ENCODE measurements around the gene NSUN3. TPM values are rescaled to one million over a fixed set of nuclear protein-coding genes. Genes with fewer than 3 reads are reported as not detected.

The NSUN3 gene
- total and polyA plus RNA-seq, 2 donors (not counting 3 experiments of a cell fraction or from before 2014, with no cell fraction given) = 3.4 to 10.7 TPM

DNA sequence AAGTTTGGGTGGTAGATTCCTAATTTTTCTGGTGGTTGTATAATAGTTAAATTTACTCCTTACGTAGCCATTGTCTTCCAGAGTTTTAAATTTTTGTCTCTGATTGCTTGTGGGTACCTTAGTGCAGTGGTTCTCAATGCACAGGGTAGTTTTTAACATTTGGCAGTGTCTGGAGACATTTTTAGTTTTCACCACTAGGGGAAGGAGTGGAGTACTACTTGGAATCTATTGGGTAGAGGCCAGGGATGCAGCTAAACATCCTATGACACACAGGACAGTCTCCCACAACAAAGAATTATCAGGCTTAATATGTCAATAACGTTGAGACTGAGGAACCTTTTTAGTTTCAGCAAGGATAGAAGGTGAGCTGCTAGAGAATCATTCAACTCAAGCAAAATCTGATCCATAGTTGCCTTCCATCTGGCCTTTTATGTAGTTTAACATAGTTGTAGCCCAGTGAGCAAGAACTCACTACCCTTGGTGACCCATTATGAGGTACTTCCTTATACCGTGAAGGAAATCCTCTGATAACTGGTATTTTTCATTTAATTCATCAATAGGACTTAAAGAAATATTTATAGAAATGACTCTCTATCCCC is 25.9 kb upstream of the NSUN3 start:
- Histone ChIP-seq H4K20me1 (replicated peaks; ENCODE audit: control insufficient read depth, extremely low read depth, insufficient read depth, low read length) (no peaks in the 10 kb centered on the region), H3K36me3 (ENCODE audit: control insufficient read depth in 2 of 2, extremely low read depth in 1 of 2, insufficient read depth in 2 of 2, low read length in 2 of 2) (no peaks in the 10 kb centered on the region), H3K27ac (ENCODE audit: insufficient read depth, low read depth, low read length) (no peak overlapping the region), H3K4me1 (ENCODE audit: control insufficient read depth, extremely low read depth, insufficient read depth, low read length) (no peaks in the 10 kb centered on the region), H2AFZ (ENCODE audit: low read depth, low read length) (no peak overlapping the region), H3K4me3 (replicated peaks in 1 of 3; ENCODE audit: insufficient read depth in 1 of 3, low read depth in 1 of 3, low read length in 3 of 3) (no peak overlapping the region), H3K27me3 (ENCODE audit: control insufficient read depth in 2 of 2, insufficient read depth in 2 of 2, low read length in 2 of 2) (no peaks in the 10 kb centered on the region), H3K9me1 (replicated peaks; ENCODE audit: control insufficient read depth, extremely low read depth, insufficient read depth, low read length) (no peaks in the 10 kb centered on the region), H3K79me2 (ENCODE audit: control insufficient read depth, insufficient read depth, low read length) (no peaks in the 10 kb centered on the region), H3K4me2 (ENCODE audit: insufficient read depth, low read length) (no peak overlapping the region), H3K9ac (replicated peaks; ENCODE audit: extremely low read depth, insufficient read depth, low read length) (no peak overlapping the region), H3K9me3 (replicated peaks; ENCODE audit: control insufficient read depth, insufficient read depth, low read length) (no peaks in the 10 kb centered on the region)
- ChIA-PET POLR2A (no interaction called here), CTCF (interaction anchor here (1.0 to 2.1 kb wide), 8 partner anchors 9 to 39 kb away, joined by 3 to 13 read pairs (median 4); partner anchors contain the start of gene STX19)
- BruUV-seq (replicated peaks) = no TSS peak
- no peak for FAIRE-seq
- DNase-seq (ENCODE audit: low read depth, low spot score) = peak; percentile 9
- intact Hi-C loops (cut with micrococcal nuclease) (no loop called here), dilution Hi-C loops (cut with MboI; ENCODE audit: extremely low pct_ligation_motif_present, low sequenced_read_pairs) (no loop called here)
- TF ChIP-seq, protein P1, sequence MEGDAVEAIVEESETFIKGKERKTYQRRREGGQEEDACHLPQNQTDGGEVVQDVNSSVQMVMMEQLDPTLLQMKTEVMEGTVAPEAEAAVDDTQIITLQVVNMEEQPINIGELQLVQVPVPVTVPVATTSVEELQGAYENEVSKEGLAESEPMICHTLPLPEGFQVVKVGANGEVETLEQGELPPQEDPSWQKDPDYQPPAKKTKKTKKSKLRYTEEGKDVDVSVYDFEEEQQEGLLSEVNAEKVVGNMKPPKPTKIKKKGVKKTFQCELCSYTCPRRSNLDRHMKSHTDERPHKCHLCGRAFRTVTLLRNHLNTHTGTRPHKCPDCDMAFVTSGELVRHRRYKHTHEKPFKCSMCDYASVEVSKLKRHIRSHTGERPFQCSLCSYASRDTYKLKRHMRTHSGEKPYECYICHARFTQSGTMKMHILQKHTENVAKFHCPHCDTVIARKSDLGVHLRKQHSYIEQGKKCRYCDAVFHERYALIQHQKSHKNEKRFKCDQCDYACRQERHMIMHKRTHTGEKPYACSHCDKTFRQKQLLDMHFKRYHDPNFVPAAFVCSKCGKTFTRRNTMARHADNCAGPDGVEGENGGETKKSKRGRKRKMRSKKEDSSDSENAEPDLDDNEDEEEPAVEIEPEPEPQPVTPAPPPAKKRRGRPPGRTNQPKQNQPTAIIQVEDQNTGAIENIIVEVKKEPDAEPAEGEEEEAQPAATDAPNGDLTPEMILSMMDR (IDR thresholded peaks at IDR 0.05; ENCODE audit: extremely low read depth in 1 of 2, insufficient read depth in 1 of 2, low read depth in 1 of 2, low read length in 2 of 2) = peak; percentile 32 to 35
- TF ChIP-seq EZH2 (IDR thresholded peaks at IDR 0.05; ENCODE audit: borderline replicate concordance, low read depth, low read length, severe bottlenecking) = no peak

DNA sequence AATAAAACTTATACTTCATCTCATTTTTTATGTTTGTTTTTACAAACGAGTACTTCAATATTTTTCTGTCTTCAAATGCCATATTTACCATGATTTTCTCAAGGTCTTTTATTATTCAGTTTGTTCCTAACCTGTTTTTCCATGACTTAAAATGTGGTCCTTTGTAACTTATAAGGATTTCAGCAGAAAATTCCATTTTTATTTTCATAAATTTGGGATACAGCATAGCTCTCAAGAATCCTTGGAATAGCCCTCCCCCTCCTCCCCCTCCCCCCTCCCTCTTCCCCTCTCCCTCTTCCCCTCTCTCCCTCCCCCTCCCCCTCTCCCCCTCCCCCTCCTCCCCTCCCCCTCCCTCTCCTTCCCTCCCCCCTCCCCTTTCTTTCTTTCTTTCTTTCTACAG is 19.6 kb upstream of the NSUN3 start:
- H3K9ac ChIP-seq (replicated peaks; ENCODE audit: extremely low read depth, insufficient read depth, low read length) = no peak overlapping the region
- no peak overlapping the region for H3K4me2 ChIP-seq (ENCODE audit: insufficient read depth, low read length)
- no peaks in the 10 kb centered on the region for H3K79me2 ChIP-seq (ENCODE audit: control insufficient read depth, insufficient read depth, low read length)
- BruUV-seq (replicated peaks) = no TSS peak
- no peak overlapping the region for H3K27ac ChIP-seq (ENCODE audit: insufficient read depth, low read depth, low read length)
- no peaks in the 10 kb centered on the region for H4K20me1 ChIP-seq (replicated peaks; ENCODE audit: control insufficient read depth, extremely low read depth, insufficient read depth, low read length)
- no peaks in the 10 kb centered on the region for H3K36me3 ChIP-seq (ENCODE audit: control insufficient read depth in 2 of 2, extremely low read depth in 1 of 2, insufficient read depth in 2 of 2, low read length in 2 of 2)
- ChIA-PET POLR2A (no interaction called here), CTCF (no interaction called here)
- dilution Hi-C loops (cut with MboI; ENCODE audit: extremely low pct_ligation_motif_present, low sequenced_read_pairs) = no loop called here
- TF ChIP-seq, protein P2, sequence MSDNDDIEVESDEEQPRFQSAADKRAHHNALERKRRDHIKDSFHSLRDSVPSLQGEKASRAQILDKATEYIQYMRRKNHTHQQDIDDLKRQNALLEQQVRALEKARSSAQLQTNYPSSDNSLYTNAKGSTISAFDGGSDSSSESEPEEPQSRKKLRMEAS (IDR thresholded peaks at IDR 0.05; ENCODE audit: insufficient read depth, insufficient read length) = no peak
- TF ChIP-seq POLR2AphosphoS5 (IDR thresholded peaks at IDR 0.05; ENCODE audit: insufficient read depth, low read depth, low read length) (no peak), EZH2 (IDR thresholded peaks at IDR 0.05; ENCODE audit: borderline replicate concordance, low read depth, low read length, severe bottlenecking) (no peak), GATA2 (IDR thresholded peaks at IDR 0.05; ENCODE audit: insufficient read depth, insufficient read length, low read depth, low read length) (no peak), POLR2A (IDR thresholded peaks at IDR 0.05; ENCODE audit: low read depth, low read length) (no peak), FOS (IDR thresholded peaks at IDR 0.05; ENCODE audit: borderline replicate concordance, insufficient read depth, low read length) (no peak), JUN (IDR thresholded peaks at IDR 0.05; ENCODE audit: borderline replicate concordance, insufficient read depth, insufficient read length, low read depth) (no peak), MYC (IDR thresholded peaks at IDR 0.05; ENCODE audit: low read depth, low read length) (no peak)
- TF ChIP-seq, protein P1 (IDR thresholded peaks at IDR 0.05; ENCODE audit: extremely low read depth in 1 of 2, insufficient read depth in 1 of 2, low read depth in 1 of 2, low read length in 2 of 2) = no peak
- DNase-seq (ENCODE audit: low read depth, low spot score) (no peak), FAIRE-seq (no peak)
- no peaks in the 10 kb centered on the region for H3K9me1 ChIP-seq (replicated peaks; ENCODE audit: control insufficient read depth, extremely low read depth, insufficient read depth, low read length)
- H3K27me3 ChIP-seq (ENCODE audit: control insufficient read depth in 2 of 2, insufficient read depth in 2 of 2, low read length in 2 of 2) = no peaks in the 10 kb centered on the region
- H3K4me3 ChIP-seq (replicated peaks in 1 of 3; ENCODE audit: insufficient read depth in 1 of 3, low read depth in 1 of 3, low read length in 3 of 3) = no peak overlapping the region
- H3K4me1 ChIP-seq (ENCODE audit: control insufficient read depth, extremely low read depth, insufficient read depth, low read length) = no peaks in the 10 kb centered on the region
- no peak overlapping the region for H2AFZ ChIP-seq (ENCODE audit: low read depth, low read length)
- H3K9me3 ChIP-seq (replicated peaks; ENCODE audit: control insufficient read depth, insufficient read depth, low read length) = no peaks in the 10 kb centered on the region
- intact Hi-C loops (cut with micrococcal nuclease) = no loop called here

Measured in endothelial cell of umbilical vein (primary cell).